Glutamatergic neuron (in vitro differentiated cells): ENCODE measurements around the gene MDN1. TPM values are rescaled to one million over a fixed set of nuclear protein-coding genes. Genes with fewer than 3 reads are reported as not detected.

Experiments used
- DNase-seq: peaks from one replicate; pipeline ENCODE4 v3.0.0; 2022
- H3K27ac Mint-ChIP-seq: one replicate; pipeline ENCODE4 v1.8.0; 2020; ENCODE audit warnings: mild to moderate bottlenecking, mixed read lengths, inconsistent platforms; ENCODE audit not compliant: unreplicated experiment
- H3K27me3 Mint-ChIP-seq: one replicate; pipeline ENCODE4 v1.8.0; 2020; ENCODE audit warnings: mild to moderate bottlenecking, moderate library complexity, mixed read lengths, inconsistent platforms; ENCODE audit not compliant: unreplicated experiment
- H3K36me3 Mint-ChIP-seq: one replicate; pipeline ENCODE4 v1.8.0; 2020; ENCODE audit warnings: mild to moderate bottlenecking, mixed read lengths, inconsistent platforms; ENCODE audit not compliant: unreplicated experiment
- H3K4me1 Mint-ChIP-seq: one replicate; pipeline ENCODE4 v1.8.0; 2020; ENCODE audit warnings: mild to moderate bottlenecking, low read depth, mixed read lengths, inconsistent platforms; ENCODE audit not compliant: unreplicated experiment
- H3K4me3 Mint-ChIP-seq: one replicate; pipeline ENCODE4 v1.8.0; 2020; ENCODE audit warnings: mild to moderate bottlenecking, mixed read lengths, inconsistent platforms; ENCODE audit not compliant: unreplicated experiment
- H3K9me3 Mint-ChIP-seq: one replicate; pipeline ENCODE4 v1.8.0; 2020; ENCODE audit warnings: mild to moderate bottlenecking, moderate library complexity, mixed read lengths, inconsistent platforms; ENCODE audit not compliant: unreplicated experiment
- CTCF ChIP-seq: fragments of 200-600 bp; sonication (generic); IDR thresholded peaks from one replicate; pipeline ENCODE4 v1.5.0; 2021; ENCODE audit not compliant: partially characterized antibody, unreplicated experiment
- total RNA-seq: library from RNA; stranded (reverse); fragmentation: NEBNext Ultra II Directional; extraction: Animal tissue kit (Norgen Biotek cat#: 25700); gene quantifications from one replicate; pipeline ENCODE4 v1.2.1, GENCODE V29; 2021; ENCODE audit not compliant: unreplicated experiment

MDN1 gene
- total RNA-seq, 1 donor from 2014 or later = 39.2 TPM

- H3K36me3 Mint-ChIP-seq = no peaks in the 10 kb centered on the region
Measured at GRCh38 chr6:89596484-89596883, 223.1 kb downstream of the MDN1 start.

GRCh38 chr6:89596056-89596455, 223.5 kb downstream of the MDN1 start:
- H3K9me3 Mint-ChIP-seq = peaks cover 1% of the 10 kb centered on the region
- no peaks in the 10 kb centered on the region for H3K36me3 Mint-ChIP-seq
- peaks cover 2% of the 10 kb centered on the region for H3K27me3 Mint-ChIP-seq
- no peak for DNase-seq
- no peak overlapping the region for H3K4me3 Mint-ChIP-seq
- no peak overlapping the region for H3K27ac Mint-ChIP-seq
- H3K4me1 Mint-ChIP-seq = no peaks in the 10 kb centered on the region
- TF ChIP-seq CTCF = no peak

More at GRCh38 chr6:89596484-89596883, 223.1 kb downstream of the MDN1 start:
- H3K4me3 Mint-ChIP-seq = no peak overlapping the region
- DNase-seq = no peak
- peaks cover 2% of the 10 kb centered on the region for H3K27me3 Mint-ChIP-seq
- H3K4me1 Mint-ChIP-seq = no peaks in the 10 kb centered on the region
- peaks cover 1% of the 10 kb centered on the region for H3K9me3 Mint-ChIP-seq
- no peak for TF ChIP-seq CTCF
- H3K27ac Mint-ChIP-seq = no peak overlapping the region

Other genes with a start within 250 kb of the MDN1 start
- gene LYRM2, start 181.0 kb downstream of the MDN1 start, total RNA-seq = 30.2 TPM
- 20.3 TPM for gene CASP8AP2, start 10.1 kb upstream of the MDN1 start, total RNA-seq
- gene GJA10, start 74.7 kb upstream of the MDN1 start, total RNA-seq = not detected